ENCODE measurements around the gene PCDHGA2.
"Not testable (repeated sequence)": the region's sequence is repeated elsewhere in the genome, so short reads cannot be mapped to it uniquely, and the experiment has no call there.

The PCDHGA2 gene

DNA sequence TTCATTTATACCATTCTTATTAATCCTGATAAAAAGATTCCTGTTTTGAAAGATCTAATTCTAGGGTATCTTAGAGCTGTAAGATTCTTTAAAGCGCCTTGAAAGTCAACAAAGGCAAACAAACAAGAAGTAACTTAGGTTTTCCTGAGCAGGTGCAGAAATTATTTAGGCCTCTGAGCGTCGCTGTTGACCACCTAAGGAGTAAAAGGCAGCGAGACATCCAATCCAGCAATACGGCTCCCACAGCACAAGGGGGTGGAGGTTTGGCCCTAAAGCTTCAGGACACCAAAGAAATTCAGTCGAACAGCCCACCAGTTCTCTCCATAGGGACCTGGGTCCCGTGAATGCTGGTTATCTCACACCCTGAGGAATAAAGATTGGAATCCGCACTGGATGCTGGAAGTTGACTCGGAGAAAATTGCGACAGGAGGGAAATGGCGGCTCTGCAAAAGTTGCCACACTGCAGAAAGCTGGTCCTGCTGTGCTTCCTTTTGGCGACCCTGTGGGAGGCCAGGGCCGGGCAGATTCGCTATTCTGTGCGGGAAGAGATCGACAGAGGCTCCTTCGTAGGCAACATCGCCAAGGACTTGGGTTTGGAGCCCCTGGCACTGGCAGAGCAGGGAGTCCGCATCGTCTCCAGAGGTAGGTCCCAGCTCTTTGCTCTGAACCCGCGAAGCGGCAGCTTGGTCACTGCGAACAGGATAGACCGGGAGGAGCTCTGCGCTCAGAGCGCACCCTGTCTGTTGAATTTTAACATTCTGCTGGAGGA, at the start of gene PCDHGA2:
PCDHGA2 (plus strand) TSS at position 223 of the 769 bp plus-strand sequence.
- DNase-seq (ENCODE audit: low spot score), result no peak

DNA sequence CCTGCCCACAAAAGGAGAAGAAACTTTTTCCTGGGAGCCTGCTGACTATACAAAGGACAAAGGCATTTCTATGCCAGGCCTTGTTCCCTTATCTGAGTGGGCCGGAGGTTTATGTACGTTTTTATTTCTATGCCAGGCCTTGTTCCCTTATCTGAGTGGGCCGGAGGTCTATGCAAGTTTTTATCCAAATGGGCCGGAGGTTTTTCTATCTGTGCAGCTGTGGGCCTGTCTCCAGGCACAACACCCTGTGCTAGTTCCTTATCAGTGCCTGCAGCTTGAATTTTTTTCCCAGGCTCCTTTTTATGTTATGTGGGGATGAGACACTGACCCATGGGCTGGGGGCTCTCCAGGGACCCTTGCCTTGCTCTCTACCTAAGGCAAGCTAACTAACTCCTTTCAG, 40.2 kb upstream of the PCDHGA2 start:
- DNase-seq (ENCODE audit: low spot score), result no peak

DNA sequence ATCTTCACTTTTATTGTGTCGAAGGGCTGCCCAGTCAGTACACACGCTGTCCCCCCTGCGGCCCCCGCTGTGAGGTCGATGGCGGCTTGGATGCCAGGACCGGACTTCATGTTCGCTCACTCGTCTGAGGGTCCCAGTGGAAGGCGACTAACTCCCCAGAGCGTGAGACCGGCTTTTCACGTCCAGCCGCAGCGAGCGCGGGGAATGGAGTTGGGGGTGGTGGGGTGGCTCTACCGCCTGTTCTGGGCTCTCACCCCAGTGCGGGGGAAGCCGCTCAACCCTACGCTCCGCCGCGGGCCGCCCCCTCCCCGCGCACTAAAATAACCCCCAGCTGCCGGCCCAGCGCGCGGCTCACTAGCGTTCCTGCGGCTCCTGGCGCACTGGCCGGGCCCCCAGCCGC, 34.8 kb upstream of the PCDHGA2 start, which contains the start of gene SLC25A2:
SLC25A2 (minus strand) TSS at position 294 of the 400 bp plus-strand sequence; CDS start at position 110, 184 bp downstream.
- no peak for DNase-seq (ENCODE audit: low spot score)

DNA sequence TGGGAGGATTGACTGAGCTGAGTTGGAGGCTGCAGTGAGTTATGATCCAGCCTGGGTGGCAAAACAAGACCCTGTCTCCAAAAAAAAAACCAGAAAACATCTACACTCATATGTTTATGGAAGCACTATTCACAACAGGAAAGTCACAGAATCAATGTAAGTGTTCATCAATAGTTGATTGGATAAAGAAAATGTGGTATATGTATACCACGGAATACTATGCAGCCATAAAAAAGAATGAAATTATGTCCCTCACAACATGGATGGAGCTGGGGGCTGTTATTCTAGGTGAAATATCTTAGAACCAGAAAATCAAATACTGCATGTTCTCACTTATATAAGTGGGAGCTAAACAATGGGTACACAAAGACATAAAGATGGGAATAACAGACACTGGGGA, 31.9 kb upstream of the PCDHGA2 start:
- DNase-seq (ENCODE audit: low spot score), result no peak

- no peak for DNase-seq (ENCODE audit: low spot score)
Measured at GRCh38 chr5:141313711-141314110, 24.8 kb upstream of the PCDHGA2 start.

GRCh38 chr5:141316963-141317362, 21.6 kb upstream of the PCDHGA2 start:
- DNase-seq (ENCODE audit: low spot score), result not testable (repeated sequence)

DNA sequence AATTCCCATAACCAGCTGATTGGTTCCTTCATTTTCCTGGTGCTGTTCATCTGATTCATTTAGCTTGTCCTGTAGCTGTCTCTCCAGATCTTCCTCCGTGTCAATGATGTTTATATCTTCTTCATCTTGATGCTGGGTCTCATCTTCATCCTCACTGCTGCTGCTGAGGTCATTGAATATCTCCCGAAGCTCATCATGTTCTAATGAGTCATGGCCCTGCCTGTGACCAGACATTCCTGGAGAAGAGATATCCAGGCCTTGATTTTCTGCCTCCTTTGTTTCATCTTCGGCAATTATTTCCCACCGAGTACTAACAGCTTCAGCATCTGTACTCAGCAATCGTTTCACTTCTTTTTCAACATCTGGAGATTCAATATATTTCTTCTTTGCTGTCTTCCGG, 19.4 kb upstream of the PCDHGA2 start:
- no peak for DNase-seq (ENCODE audit: low spot score)

DNA sequence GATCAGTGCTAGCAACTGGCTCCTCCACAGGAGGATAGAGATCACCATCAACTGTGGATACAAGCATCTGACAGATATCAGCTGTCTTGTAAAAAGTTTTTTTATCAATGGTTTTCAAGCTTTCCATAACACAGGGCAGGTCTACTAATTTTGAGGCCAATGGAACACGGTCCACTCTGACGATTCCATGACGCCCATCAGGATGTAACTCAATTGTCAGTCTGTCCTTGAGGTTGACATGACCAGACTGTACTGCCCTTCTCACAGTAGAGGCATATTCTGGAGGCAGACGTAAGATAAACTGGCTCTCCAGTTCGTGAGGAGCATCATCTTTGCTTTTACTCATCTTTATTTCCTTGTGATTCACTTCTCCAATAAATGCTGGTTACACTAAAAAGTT, 18.9 kb upstream of the PCDHGA2 start:
- DNase-seq (ENCODE audit: low spot score), result no peak

GRCh38 chr5:141320225-141321169, 18.1 kb upstream of the PCDHGA2 start, which contains the start of gene TAF7:
Gene TAF7, minus strand, starts transcription at chr5:141320784. Its CDS starts 740 bp downstream, at chr5:141320044.
- peak; percentile 91 for DNase-seq (ENCODE audit: low spot score)

DNA sequence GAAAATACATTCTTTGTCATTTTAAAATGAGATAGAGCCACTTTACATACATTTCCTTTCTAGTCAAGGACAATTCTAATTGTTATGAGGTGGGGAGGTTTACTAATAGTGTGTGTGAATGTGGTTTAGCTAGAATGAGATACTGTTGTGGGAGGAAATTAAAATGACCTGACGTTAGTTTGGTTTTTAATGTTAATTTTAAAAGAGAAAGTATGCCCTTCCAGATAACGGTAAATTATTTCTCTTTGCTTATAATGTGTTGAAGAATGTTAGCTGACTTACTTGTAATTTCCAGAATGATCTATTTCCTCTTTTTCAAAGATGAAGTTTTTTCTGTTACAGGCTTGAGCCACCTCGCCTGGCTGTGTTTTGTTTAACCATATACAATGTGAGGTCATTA, 16.3 kb upstream of the PCDHGA2 start:
- no peak for DNase-seq (ENCODE audit: low spot score)

GRCh38 chr5:141326088-141326854, 12.3 kb upstream of the PCDHGA2 start:
- peak; percentile 44 for DNase-seq (ENCODE audit: low spot score)

GRCh38 chr5:141328231-141328630, 10.3 kb upstream of the PCDHGA2 start:
- DNase-seq (ENCODE audit: low spot score), result no peak

- no peak for DNase-seq (ENCODE audit: low spot score)
Measured at GRCh38 chr5:141330299-141331080, 8.1 kb upstream of the PCDHGA2 start, which contains the start of gene PCDHGA1. Gene PCDHGA1, plus strand, starts transcription at chr5:141330514.

- DNase-seq (ENCODE audit: low spot score), result not testable (repeated sequence)
Measured at GRCh38 chr5:141332571-141332970, 6.0 kb upstream of the PCDHGA2 start.

DNA sequence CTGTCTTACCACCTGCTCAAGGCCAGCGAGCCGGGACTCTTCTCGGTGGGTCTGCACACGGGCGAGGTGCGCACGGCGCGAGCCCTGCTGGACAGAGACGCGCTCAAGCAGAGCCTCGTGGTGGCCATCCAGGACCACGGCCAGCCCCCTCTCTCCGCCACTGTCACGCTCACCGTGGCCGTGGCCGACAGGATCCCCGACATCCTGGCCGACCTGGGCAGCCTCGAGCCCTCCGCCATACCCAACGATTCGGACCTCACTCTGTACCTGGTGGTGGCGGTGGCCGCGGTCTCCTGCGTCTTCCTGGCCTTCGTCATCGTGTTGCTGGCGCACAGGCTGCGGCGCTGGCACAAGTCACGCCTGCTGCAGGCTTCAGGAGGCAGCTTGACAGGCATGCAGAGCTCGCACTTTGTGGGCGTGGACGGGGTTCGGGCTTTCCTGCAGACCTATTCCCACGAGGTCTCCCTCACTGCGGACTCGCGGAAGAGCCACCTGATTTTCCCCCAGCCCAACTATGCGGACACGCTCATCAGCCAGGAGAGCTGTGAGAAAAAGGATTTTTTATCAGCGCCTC, 2.3 kb downstream of the PCDHGA2 start:
- DNase-seq (ENCODE audit: low spot score), result not testable (repeated sequence)

GRCh38 chr5:141342773-141343172, 4.2 kb downstream of the PCDHGA2 start:
- DNase-seq (ENCODE audit: low spot score), result no peak

GRCh38 chr5:141343242-141343952, 4.8 kb downstream of the PCDHGA2 start, which contains the start of gene PCDHGA3:
Gene PCDHGA3, plus strand, starts transcription at chr5:141343829. Its CDS starts 205 bp downstream, at chr5:141344034.
- DNase-seq (ENCODE audit: low spot score), result peak; percentile 36

DNA sequence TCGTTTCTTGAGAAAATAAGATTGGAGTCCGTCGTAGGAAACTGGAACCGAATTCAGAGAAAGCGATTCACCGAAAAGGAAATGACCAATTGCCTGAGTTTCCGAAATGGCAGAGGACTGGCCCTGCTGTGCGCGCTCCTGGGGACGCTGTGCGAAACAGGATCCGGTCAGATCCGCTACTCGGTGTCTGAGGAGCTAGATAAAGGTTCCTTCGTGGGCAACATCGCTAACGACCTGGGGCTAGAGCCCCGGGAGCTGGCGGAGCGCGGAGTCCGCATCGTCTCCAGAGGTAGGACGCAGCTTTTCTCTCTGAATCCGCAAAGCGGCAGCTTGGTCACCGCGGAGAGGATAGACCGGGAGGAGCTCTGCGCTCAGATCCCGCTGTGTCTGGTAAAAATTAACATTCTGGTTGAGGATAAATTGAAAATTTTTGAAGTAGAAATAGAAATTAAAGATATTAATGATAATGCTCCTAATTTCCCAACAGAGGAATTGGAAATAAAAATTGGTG, 5.4 kb downstream of the PCDHGA2 start:
- no peak for DNase-seq (ENCODE audit: low spot score)

- no peak for DNase-seq (ENCODE audit: low spot score)
Measured at GRCh38 chr5:141345327-141345726, 6.8 kb downstream of the PCDHGA2 start.

GRCh38 chr5:141346017-141346416, 7.5 kb downstream of the PCDHGA2 start:
- not testable (repeated sequence) for DNase-seq (ENCODE audit: low spot score)

Data from kidney capillary endothelial cell (primary cell).